ENCODE results near the gene CFAP20DC.

DNA sequence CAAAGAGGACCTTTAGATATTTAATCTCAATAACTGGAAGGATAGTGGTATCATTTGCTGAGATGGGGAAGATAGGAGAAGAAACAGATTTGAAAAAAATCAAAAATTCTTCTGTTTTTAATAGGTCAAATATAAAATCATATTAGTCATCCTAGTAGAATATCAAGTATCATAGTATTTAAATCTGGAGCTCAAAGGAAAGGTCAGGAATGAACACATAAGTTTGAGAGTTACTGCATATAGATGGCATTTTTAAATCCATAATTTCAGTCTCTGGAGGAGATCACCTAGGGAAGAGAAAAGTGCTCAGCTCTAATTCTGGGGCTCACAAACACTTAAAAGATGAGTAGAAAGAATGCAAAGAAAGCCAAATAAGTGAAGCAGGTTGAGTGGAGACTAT lies 24.9 kb upstream of the CFAP20DC start:
- TF ChIP-seq, protein P1, sequence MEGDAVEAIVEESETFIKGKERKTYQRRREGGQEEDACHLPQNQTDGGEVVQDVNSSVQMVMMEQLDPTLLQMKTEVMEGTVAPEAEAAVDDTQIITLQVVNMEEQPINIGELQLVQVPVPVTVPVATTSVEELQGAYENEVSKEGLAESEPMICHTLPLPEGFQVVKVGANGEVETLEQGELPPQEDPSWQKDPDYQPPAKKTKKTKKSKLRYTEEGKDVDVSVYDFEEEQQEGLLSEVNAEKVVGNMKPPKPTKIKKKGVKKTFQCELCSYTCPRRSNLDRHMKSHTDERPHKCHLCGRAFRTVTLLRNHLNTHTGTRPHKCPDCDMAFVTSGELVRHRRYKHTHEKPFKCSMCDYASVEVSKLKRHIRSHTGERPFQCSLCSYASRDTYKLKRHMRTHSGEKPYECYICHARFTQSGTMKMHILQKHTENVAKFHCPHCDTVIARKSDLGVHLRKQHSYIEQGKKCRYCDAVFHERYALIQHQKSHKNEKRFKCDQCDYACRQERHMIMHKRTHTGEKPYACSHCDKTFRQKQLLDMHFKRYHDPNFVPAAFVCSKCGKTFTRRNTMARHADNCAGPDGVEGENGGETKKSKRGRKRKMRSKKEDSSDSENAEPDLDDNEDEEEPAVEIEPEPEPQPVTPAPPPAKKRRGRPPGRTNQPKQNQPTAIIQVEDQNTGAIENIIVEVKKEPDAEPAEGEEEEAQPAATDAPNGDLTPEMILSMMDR (IDR thresholded peaks at IDR 0.05; ENCODE audit: control extremely low read depth in 1 of 3, insufficient read depth in 1 of 3, low read depth in 1 of 3, low read length in 3 of 3): no peak
- TF ChIP-seq RAD21 (IDR thresholded peaks at IDR 0.05 in 1 of 2, conservative IDR thresholded peaks at IDR 0.05 in 1 of 2; ENCODE audit: low read depth in 2 of 2, low read length in 2 of 2): no peak
- no peak for TF ChIP-seq CEBPB (IDR thresholded peaks at IDR 0.05; ENCODE audit: low read depth, low read length)
- TF ChIP-seq SIN3A (conservative IDR thresholded peaks at IDR 0.05 in 1 of 2, IDR thresholded peaks at IDR 0.05 in 1 of 2; ENCODE audit: low read depth in 1 of 2, low read length in 2 of 2): no peak
- TF ChIP-seq POLR2A (IDR thresholded peaks at IDR 0.05; ENCODE audit: control extremely low read depth in 1 of 2, low read depth in 2 of 2, low read length in 2 of 2): no peak
- no peak for TF ChIP-seq SP1 (IDR thresholded peaks at IDR 0.05; ENCODE audit: low read depth, low read length)

Measured in H1 (cell line).